BJ (cell line): ENCODE data around the gene CPNE4. TPM values are rescaled to one million over a fixed set of nuclear protein-coding genes. Genes with fewer than 3 reads are reported as not detected.

Experiments
- CTCF ChIA-PET: fragments of 350-600 bp; formaldehyde crosslinking; extraction: SDS; loops from one replicate; lab custom pipeline; 2021; ENCODE audit warnings: antibody characterized with exemption, inconsistent platforms; lab: Yijun Ruan, JAX
- POLR2A ChIA-PET: fragments of 300-600 bp; sonication (Branson Sonifier 250); formaldehyde crosslinking; extraction: SDS; loops from one replicate; lab custom pipeline; 2021; ENCODE audit warnings: antibody characterized with exemption; lab: Charles Lee
- DNase-seq: peaks from one replicate; pipeline ENCODE4 v3.0.0-alpha.2; 2011; ENCODE audit warnings: low read depth
- H3K27me3 ChIP-seq: 2 replicates; pipeline ENCODE4 v1.6.0; 2011; ENCODE audit warnings: low read length; ENCODE audit not compliant: control insufficient read depth, insufficient read depth
- H3K36me3 ChIP-seq: 2 replicates; pipeline ENCODE4 v1.5.1; 2011; ENCODE audit warnings: low read length; ENCODE audit not compliant: control insufficient read depth, insufficient read depth
- H3K4me3 ChIP-seq: 2 replicates; pipeline ENCODE4 v1.5.1; 2011; ENCODE audit warnings: low read depth, mild to moderate bottlenecking, control low read depth, low read length
- CTCF ChIP-seq: IDR thresholded peaks from 2 replicates; pipeline ENCODE4 v1.5.1; 2011; ENCODE audit warnings: low read depth, mild to moderate bottlenecking, control low read depth, inconsistent platforms, low read length, moderate library complexity; ENCODE audit not compliant: insufficient read depth
- polyA plus RNA-seq: library from polyadenylated mRNA; depleted of rRNA; stranded (reverse); fragments of >200 nt; gene quantifications from 2 replicates; pipeline ENCODE4 v1.2.3, GENCODE V29; 2011

The CPNE4 gene
- polyA plus RNA-seq, 1 experiment = not detected

GRCh38 chr3:131983689-131984088, 51.1 kb downstream of the CPNE4 start:
- POLR2A ChIA-PET = no interaction called here
- no peak for TF ChIP-seq CTCF
- CTCF ChIA-PET = no interaction called here

DNA sequence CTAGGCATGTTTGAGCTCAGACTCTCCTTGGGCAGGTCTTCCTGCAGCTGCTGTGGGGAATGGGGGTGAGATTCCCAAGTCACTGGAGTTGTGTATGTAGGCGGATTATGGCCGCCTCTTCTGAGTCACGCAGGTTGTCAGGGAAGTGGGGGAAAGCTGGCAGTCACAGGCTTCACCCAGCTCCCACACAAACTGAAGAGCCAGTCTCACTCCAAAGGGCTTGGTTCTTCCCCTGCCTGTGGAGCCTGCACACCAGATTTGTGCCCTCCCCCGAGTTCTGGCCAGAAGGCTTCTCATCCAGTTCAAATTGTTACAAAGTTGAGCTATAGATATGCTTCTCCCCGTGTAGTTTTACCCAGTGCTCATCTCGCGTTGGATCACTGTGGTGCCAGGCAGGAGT, 53.5 kb downstream of the CPNE4 start:
- no peaks in the 10 kb centered on the region for H3K36me3 ChIP-seq
- no peak for DNase-seq
- CTCF ChIA-PET = no interaction called here
- POLR2A ChIA-PET = no interaction called here
- no peak overlapping the region for H3K4me3 ChIP-seq
- TF ChIP-seq CTCF = no peak
- H3K27me3 ChIP-seq = no peaks in the 10 kb centered on the region

More at GRCh38 chr3:131983689-131984088, 51.1 kb downstream of the CPNE4 start:
- no peaks in the 10 kb centered on the region for H3K27me3 ChIP-seq
- DNase-seq = no peak
- H3K4me3 ChIP-seq = no peak overlapping the region
- H3K36me3 ChIP-seq = no peaks in the 10 kb centered on the region

DNA sequence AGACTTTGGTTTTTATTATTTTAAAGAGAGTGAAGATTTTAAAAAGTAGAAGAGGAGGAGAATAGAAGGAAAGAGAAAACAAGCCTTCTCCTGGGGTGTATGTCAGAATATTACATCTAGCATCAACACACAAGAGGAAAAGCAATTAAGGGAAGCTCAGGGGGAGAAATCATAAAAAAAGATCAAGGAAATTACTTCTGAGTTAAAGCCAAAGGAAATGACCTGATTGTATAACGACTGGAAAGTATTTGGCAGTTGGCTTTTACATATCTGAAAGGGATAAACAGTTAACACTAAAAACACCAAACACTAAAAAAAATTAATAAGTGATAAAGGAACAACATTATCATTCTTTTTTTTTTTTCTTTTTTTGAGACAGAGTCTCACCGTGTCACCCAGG, 58.4 kb downstream of the CPNE4 start:
- ChIA-PET CTCF (no interaction called here), POLR2A (no interaction called here)
- no peaks in the 10 kb centered on the region for H3K36me3 ChIP-seq
- no peak overlapping the region for H3K4me3 ChIP-seq
- no peak for DNase-seq
- H3K27me3 ChIP-seq = no peaks in the 10 kb centered on the region
- TF ChIP-seq CTCF = no peak

- no peaks in the 10 kb centered on the region for H3K27me3 ChIP-seq
- POLR2A ChIA-PET = interaction anchor here (0.7 kb wide), 1 partner anchor 359 kb away, joined by 3 read pairs; no protein-coding TSS in a partner anchor
- TF ChIP-seq CTCF = no peak
- H3K36me3 ChIP-seq = no peaks in the 10 kb centered on the region
- H3K4me3 ChIP-seq = no peak overlapping the region
- CTCF ChIA-PET = no interaction called here
- DNase-seq = no peak
These were observed 59.8 kb downstream of the CPNE4 start for GRCh38 chr3:131975047-131975446.

- no peak for TF ChIP-seq CTCF
- H3K4me3 ChIP-seq = no peak overlapping the region
- H3K27me3 ChIP-seq = no peaks in the 10 kb centered on the region
- no peaks in the 10 kb centered on the region for H3K36me3 ChIP-seq
- ChIA-PET CTCF (no interaction called here), POLR2A (no interaction called here)
- DNase-seq = no peak
These were observed 61.1 kb downstream of the CPNE4 start for GRCh38 chr3:131973731-131974130.
